GM19193 (cell line): ENCODE results near the gene CABLES2.

Source experiments
- POLR2A ChIP-seq: IDR thresholded peaks from 4 replicates; pipeline ENCODE4 v1.6.1; 2011; ENCODE audit not compliant: insufficient read depth, insufficient read length; ENCODE audit errors: extremely low read depth

The CABLES2 gene

GRCh38 chr20:62392621-62393334 lies 14.3 kb downstream of the CABLES2 start:
- peak; percentile 21 for TF ChIP-seq POLR2A

- no peak for TF ChIP-seq POLR2A
Observed at GRCh38 chr20:62392077-62392418, 15.0 kb downstream of the CABLES2 start.

- no peak for TF ChIP-seq POLR2A
Observed at GRCh38 chr20:62391165-62392076, 15.7 kb downstream of the CABLES2 start.

- TF ChIP-seq POLR2A, result no peak
Observed at GRCh38 chr20:62390317-62391164, 16.5 kb downstream of the CABLES2 start.

GRCh38 chr20:62389601-62390087 lies 17.4 kb downstream of the CABLES2 start:
- TF ChIP-seq POLR2A, result no peak

- TF ChIP-seq POLR2A, result peak; percentile 28
Observed at GRCh38 chr20:62388839-62389600, 18.1 kb downstream of the CABLES2 start.

- no peak for TF ChIP-seq POLR2A
Observed at GRCh38 chr20:62387933-62388635, 19.0 kb downstream of the CABLES2 start.

- TF ChIP-seq POLR2A, result no peak
Observed at GRCh38 chr20:62387219-62387913, 19.7 kb downstream of the CABLES2 start.

- peak; percentile 95 for TF ChIP-seq POLR2A
Observed at GRCh38 chr20:62386383-62387218, 20.5 kb downstream of the CABLES2 start, which contains the start of gene RPS21. TSS of gene RPS21 (plus strand) at chr20:62387103. CDS start at chr20:62387339, 236 bp downstream.

- no peak for TF ChIP-seq POLR2A
Observed at GRCh38 chr20:62382306-62383198, 24.5 kb downstream of the CABLES2 start.

- TF ChIP-seq POLR2A, result no peak
Observed at GRCh38 chr20:62381842-62382241, 25.2 kb downstream of the CABLES2 start.
